Inflammatory macrophage treated with lipopolysaccharide for 4 hours (primary cell): ENCODE measurements around the gene CREB3.

ENCODE experiments used
- DNase-seq: peaks from one replicate; pipeline ENCODE4 v3.0.0-alpha.2; 2020

Gene CREB3

DNA sequence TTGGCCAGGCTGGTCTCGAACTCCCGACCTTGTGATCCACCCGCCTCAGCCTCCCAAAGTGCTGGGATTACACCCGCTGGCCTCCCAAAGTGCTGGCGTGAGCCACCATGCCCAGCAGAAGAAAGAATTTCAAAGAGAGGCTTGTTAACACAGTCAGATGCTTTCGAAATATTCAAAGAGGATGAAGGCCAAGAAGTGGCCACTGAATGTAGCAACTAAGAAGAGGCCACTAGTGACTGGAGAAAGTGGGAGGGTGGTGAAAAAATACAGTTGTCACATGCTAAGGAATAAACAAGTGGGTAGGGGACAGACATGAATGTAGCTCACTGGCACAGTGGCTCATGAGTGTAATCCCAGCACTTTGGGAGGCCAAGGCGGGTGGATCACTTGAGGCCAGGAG, 29.8 kb upstream of the CREB3 start:
- peak; percentile 13 for DNase-seq

DNA sequence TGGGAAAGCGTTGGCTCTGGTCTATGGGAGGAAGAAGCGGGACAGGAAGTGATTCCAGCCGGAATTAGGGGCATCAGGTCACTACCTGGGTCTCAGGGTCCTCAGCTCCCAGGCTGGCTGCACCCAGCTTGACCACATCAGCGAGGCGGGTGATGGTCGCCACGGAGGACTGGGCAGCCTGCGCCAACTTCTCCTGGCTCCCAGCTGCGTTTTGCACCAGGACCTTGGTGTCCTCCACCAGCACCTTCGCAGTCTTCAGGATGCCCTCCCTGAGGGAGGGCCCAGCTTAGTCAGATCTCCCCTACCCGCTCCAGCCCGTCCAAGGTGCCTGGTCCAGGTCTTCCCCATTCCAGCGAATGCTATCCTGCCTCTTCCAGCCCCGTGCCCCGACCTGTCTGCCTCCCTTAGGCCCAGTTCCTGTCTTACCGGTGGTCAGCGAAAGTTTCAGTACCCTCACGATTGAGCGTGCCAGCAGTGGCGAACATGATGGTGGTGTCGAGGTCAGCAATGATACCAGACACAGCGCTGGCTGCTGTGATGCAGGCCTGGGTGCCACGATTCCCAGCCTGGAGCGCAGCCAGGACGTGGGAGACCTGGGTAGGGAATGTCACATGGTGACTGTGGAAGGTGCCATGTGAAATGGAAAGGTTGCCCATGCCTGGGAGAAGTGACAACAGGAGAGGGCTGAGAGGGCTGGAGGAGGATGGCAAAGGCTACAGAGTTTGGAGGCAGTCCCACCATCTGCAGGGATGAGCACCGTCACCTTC, 28.4 kb upstream of the CREB3 start:
- DNase-seq: no peak

DNA sequence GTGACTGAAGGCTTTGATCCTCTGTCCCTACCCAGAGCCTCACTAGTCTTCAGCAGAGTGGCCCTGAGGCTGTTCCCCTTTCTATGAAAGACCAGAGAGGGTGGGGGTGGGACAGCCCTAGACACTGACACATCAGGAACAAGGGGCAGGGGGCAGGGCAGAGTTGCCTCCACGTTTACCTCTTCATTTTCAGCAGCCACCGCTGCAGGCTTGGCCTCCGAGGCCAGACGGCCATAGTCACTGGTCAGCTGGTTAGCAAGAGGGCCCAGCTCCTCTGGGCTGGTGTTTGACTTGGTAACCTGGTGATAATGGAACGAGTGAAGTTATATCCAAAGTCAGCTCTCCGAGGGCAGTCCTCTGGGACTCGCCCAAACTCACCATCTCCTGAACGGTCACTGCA, 27.1 kb upstream of the CREB3 start:
- DNase-seq: no peak

DNA sequence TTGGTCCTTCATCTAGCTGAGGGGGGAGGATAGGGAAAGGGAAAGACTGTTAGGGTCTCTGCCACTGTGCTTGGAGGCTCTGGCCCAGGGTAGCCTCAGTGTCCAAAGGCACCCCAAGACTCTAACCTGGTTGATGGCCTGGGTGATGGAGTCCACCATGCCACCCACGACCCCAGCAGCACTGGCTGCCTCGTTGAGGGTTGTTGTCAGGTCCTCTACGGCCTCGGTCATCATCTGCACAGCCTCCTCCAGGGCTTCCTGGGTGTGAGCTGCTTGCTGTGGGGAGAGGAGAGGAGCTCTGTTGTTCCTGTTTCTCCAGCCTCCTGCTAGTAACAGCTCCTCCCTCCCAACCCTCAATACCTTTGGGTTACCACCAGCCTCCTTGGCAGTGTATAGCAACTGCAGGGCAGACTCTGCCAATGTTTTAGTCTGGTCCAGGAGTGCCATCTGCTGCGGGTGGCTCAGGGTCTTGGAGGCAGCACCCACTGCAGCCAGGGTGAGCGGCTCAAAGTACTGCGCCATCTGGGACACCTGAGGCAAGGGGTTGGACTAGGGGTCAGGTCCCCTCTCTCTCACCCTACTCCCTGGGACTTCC, 26.5 kb upstream of the CREB3 start:
- no peak for DNase-seq

DNA sequence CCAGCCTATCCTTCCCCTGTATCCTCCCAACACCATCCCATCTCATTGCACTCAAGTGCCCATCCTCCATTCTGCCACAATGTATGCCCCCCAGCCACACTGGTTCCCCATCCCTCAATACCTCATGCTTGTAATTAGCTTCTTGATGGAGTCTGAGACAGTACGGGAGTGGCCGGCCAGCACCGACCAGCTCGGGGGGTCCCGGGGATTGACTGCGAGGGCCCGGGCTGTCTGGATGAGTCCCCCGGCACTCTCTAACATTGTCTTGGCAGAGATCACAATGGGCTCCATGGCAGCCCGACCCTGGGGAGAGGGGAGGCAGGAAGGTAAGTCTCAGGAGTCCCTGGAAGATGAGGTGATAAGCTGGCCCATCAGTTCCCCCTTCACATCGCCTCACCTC, 25.5 kb upstream of the CREB3 start:
- no peak for DNase-seq

DNA sequence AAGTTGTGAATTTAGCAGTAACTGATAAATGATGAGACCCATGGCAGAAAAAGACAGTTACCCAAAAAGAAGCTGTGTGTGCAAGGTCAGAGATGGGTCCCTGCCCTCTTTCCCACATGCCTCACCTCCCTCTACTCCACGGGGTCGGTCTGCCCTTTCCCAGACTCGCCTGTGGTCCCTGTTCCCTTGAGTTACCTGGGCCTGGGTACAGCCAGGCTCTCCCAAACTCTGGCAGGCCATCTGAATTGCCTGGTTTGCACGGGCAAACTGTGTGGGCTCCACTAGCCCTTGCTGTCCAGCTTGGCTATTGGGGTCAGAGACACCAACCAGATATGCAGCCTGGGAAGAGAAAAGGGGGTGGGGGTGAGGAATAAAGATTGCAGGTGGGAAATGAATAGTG, 24.3 kb upstream of the CREB3 start:
- DNase-seq: no peak

DNA sequence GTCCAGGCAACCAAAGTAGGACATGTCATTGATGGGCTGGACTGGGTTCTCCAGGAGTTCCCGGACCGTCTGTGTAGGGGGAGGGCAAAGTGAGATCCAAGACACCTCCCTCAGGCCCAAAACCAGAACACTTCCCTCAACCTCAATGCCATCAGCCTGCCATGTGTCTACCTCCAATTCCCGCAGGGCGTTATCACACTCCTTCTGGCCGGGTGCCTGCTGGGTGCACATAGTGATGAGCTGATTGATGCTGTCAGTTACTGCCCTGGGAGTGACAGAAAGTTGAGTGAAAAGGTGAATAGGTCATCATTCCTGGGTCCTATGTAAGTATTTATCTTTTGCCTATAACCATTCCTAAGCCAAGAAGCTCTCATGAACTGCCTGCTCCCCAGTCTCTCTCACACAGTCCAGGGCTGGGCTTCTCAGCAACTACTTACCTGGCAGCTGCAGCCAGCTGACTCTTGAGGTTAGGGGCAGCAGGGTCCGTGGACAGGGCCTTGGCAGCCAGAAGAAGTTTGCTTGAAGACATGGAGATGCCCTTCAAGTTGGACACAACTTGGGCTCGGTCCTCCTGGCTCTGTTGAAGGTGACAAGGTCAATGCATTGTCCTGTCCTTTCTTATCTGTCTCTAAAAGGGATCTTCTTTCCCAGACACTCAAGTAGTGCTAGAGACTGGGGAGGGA, 21.5 kb upstream of the CREB3 start:
- no peak for DNase-seq

DNA sequence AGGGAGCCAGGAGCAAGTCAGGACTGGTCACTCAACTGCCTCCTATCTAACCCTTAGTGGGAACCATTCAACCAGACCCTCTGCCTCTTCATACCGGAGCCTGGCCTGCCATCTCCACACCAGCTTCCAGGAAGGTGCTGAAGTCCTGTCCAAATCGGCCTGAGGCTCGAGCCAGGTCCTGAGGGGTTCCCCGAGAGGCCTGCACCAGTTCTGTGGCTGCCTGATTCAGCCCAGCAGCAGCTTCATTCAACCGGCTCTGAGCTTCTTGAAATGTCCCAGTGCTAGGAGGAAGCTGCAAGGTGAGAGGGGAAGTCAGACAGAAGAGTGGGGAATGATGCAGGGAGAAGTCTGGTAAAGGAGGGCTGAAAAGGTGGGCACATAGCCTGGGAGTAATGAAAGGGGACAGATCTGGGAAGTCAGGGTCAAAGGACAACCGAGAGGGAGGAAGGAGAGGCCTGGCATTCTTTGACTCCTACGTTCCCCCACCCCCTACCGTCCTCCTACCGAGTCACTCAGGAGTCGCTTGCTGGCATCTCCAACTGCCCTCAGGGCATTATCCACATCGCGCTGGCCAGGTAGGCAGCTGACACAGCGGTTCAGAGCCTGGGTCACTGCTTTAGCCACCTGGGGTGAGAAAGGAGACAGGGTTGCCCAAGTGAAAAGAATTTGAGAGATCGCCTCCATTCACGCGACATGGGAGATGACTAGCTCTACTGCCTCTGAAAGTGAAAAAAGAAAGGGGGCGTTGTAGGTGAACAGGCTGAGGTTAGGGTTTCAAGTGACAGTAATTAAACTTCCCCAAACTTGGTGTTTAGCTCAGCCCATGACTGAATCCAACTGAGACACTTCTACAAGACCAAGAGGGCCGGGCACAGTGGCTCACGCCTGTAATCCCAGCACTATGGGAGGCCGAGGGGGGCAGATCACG, 20.7 kb upstream of the CREB3 start:
- no peak for DNase-seq

DNA sequence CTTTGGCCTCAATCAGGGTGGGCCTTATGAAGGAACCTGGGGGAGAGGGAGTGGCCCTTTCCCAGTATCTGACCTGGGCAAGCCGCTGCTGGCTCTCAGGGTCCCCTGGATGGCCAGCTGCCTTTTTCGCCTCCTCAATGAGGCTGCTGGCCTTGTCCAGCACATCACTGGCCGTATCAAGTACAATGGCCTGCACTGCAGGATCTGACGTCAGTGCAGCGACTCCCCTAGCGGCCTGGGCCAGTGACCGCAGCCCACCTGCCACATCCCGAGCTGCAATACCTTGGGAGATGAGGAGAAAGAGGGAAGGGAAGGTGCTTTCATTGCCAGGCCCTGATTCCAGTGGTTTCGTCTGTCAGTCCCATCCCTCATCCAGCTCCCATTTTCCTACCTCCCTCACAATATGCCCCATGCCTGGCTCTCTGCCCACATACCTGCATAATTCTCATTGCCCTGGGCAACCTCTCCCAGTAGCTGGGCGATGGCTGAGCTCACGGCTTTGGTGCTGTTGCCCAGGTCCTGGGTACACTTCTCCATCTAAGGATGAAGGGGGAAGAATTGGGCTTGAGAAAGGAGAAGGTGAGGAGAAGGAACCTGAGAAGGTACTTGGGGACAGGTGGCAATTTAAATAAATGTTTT, 19.6 kb upstream of the CREB3 start:
- no peak for DNase-seq

DNA sequence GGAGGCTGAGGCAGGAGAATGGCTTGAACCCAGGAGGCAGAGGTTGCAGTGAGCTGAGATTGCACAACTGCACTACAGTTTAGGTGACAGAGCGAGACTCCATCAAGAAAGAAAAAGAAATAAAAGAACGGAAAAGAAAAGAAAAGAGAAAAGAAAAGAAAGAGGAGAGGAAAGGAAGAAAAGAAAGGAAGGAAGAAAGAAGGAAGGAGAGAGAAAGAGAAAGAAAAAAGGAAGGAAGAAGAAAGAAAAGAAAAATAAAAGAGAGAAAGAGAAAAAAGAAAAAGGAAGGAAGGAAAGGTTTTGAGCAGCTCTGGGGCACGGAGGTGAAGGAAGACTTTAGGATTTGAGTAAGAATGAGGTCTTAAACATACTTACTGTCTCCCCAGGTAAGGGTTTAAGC, 18.9 kb upstream of the CREB3 start:
- no peak for DNase-seq

DNA sequence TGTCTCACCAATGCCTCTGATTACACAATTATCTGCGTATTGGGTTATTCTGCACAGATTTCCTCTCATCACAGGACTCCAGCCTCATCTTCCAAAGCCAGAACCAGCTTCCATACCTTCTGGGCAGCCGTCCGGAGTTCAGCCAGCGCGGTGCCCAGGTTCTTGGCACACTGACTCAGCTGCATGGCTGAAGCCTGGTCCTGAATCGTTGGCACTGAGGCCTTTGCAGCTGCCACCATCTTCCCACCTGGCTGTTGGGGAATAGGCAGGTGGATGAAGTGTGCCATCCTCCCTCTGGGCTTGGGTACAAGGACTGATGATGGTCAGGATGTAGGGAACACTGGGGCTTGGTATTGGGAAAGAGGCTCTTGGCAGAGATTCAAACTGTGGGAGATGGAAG, 18.3 kb upstream of the CREB3 start:
- no peak for DNase-seq

DNA sequence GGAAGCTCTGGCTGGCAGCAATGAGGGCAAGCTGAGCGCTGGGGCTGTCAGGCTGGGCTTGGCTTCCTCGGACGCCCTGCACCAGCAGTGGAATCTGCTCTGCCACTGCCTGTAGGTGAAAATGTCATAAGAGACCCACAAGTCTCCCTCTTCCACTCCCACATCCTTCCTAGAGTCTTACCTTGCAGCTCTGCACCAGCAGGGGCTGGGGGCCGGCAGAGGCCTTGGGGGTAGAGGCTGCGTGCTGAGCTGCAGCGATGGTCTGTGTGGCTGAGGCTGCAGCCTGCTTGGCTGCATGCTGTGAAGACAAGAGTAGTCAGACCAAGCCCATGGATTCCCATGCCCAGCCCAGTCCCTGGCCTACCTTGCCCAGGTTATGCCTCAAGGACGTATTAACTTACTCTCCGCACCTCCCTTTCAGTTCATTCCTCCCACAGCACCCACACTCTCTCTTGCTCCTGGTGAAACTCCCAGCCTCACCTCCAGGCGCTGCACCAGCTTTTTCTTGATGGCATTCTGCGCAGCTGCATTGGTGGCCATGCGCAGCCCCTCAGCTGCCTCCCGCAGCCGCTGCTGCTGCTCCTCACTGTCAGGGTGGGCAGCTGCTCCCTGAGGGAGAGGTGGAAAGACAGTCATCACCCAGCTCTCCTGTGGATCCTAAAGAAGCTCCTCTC, 17.8 kb upstream of the CREB3 start:
- DNase-seq: no peak

DNA sequence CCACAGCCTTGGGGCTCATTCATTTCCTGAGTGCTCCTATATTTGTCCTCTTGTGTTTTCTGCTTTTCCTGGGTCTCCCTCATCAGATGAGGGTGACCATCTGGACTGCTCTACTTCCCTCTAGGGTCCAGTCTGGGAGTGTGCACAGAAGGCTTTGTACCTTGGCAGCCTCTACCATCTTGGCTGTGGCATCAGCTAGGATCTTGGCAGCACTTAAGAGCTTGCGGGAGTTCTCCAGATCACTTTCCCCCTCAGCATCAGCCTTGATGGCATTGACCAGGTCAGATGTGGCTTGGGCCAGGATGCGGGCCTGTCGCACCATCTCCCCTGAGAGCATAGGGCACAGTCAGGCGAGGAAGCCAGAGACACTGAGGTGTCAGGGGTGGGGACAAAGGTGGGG, 16.2 kb upstream of the CREB3 start:
- no peak for DNase-seq

DNA sequence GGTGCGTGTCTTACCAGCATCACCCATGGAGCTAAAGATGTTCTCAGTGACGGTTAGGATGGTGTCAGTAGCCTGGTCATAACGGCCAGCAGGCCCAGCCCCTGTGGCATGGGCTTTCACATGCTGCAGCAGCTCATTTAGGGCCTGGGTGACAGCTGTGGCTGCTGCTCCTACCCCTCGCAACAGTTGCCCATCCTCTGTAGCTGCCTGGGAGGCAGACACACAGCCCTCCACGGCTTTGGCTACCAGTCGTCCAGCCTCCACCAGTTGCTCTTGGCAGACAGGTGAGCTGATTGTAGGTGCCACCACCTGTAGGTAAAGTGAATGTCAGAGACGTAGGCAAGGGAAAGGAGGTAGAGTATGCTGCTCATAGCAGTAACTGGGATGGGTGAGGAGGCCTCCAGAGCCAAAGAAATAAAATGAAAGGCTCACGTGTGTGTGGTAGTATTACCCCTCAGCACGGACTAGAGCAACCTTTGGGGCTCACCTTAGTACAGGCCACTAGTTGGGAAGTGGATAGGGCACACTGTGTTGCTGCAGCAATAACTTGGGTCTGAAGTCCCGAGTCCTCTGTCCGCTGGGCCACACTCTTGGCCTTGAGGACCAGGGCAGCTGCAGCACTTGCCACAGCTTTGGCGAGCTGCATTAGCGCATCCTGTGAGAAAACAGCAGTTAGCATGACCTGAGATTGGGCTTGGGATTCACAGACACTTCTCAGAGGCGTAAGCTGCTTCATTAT, 15.2 kb upstream of the CREB3 start:
- DNase-seq: no peak

DNA sequence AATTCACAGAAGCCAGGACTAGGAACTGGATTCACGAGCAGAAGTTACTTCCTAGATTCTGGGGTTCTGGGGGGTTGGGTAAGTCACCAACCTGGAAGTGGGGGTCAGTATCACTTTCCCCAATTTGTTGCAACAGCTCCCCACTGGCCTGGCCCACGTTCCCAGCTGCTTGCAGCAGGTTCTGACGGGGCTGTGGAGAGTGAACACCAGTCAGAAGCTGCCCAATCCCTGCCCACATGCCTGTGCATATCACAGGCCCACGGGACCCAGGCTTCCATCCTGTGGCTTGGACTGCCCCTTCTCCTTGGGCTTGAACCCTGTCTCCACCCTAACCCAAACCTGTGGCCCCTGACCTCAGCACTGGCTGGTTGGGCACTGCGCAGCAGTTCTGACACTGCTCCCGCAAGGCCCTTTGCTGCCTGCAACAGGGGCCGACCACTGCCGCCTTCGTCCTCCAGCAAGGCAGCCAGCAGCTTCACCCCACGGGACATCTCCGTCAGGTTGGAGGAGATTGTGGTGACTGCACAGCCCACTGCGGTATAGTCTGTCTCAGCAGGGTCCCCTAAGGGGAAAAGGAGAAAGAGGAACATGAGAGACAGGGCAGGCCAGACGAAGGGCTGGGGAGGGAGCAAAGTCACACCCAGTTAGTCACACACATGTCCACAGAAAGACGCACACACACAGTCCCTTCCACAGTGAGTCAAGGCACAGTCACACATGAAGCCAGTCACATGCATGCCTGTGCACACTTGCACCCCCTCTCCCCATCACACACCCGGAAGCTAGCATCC, 13.6 kb upstream of the CREB3 start:
- DNase-seq: peak; percentile 54

DNA sequence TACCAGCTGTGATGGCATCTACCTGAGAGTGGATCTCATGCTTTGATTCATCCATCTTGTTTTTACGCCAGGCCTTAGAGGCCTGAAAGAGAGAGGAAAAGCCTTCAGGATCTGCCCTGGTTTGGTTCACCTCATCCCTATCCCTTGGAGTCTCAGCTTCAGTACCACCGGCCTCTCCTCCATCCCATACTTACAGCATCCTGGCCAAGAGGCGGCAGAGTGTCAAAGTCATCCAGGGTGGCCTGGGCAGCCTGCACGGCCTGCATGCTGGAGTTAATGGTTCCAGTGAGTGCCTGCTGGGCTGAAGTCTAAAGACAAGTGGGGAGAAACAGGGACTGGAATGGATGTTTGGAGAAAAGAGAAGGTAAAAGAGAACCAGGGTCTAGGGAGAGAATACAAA, 12.9 kb upstream of the CREB3 start:
- DNase-seq: no peak

DNA sequence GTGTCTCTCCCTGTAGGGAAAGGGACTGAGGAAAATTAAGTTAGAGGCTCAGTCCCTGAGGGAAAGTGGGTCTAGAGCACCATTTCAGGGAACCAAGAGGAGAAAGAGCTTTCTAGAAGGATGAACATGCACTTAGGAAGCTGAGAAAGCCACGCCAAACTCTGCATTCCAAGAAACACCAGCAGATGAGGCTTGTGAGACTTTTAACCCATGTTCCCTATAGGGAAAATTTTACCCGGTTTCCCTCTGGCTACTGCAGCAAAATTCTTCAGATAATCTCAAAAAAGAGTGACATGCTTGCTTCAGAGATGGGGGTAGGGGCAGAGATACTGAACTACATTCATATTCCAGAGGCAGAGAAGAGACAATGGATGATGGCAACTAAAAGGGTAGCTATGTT, 9.0 kb upstream of the CREB3 start:
- DNase-seq: no peak

DNA sequence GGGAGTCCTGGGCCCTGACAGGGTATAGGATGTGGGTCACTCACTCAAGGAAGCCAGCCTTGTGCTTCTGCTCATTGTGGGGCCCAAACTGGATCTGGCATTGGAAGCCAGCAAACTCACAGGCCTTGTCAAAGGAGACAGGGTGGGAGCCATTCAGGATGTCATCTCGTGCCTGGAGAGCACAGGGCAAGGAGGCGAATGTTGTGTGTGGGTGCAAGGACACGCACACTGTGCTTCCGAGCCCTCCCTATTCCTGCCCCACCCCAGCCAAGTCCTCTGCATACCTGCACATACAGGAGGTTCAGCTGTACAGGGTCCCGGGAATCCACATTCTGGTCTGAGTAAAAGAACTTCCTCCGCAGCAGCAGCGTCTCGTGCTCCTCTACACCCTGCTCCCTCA, 8.6 kb upstream of the CREB3 start:
- no peak for DNase-seq

DNA sequence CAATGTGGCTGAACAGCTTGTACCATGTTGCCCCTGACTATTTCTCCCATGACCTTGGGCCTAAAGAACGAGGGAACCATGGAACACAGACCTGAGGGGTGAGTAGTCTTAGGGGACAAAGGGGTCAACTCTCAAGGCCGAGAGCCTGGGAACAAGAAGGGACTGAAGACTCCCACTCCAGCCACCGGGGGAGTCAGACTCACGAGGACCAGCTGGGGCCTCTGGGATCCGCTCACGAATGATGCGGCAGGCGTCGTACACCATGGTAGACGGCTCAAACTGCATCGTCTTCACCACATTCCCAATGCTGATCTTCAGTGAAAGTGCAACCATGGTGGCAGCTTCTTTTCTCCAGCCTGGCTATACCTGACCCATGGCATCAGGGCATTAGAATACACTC, 7.1 kb upstream of the CREB3 start:
- no peak for DNase-seq

DNA sequence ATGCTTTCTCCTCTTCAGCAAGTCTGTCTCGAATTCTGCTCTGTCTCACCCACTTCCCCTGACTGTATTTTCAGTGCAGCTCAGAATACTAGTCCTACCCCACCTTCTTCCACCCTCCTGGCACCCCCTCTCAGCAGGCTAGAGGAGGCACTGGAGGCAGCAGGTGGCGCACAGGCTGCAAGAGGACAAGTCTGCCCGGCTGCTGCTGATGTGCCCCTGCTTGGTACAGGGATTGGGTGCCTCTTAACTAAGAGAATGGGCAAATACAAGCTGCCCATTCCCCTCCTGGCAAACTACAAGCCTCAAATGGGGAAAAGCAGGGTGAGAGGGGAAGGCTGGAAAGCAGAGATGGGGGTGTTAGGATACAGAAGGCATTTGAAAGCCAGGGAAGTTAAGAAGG, 5.5 kb upstream of the CREB3 start:
- no peak for DNase-seq

DNA sequence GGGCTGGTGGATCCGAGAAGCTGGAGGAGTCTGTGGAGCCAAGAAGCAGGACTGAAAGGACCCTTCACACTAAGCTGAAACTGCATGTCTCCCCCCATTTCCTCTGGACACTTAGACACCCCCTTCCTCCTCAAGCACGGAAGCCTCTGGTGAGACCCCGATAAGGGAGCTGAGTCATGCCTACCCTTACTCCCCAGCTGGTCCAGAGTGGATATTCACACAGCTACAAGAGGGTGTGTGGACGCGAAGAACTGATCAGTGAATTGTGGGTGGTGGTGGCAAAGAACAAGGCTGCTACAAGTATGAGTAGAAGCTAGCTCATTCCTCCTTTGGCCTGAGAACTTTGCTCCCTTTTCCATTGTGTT, 4.8 kb upstream of the CREB3 start:
- no peak for DNase-seq
